Parathyroid adenoma (tissue), 2 donors: ENCODE results near the gene COA8.
A peak's percentile ranks its signal among the peaks of the same experiment; 100 is the strongest.

Source experiments
- H2AFZ ChIP-seq: fragments of 300-600 bp; sonication (generic); one replicate; pipeline ENCODE4 v1.7.0; 2017; ENCODE audit warnings: antibody characterized with exemption, mild to moderate bottlenecking
- H3K27ac ChIP-seq: fragments of 300-600 bp; sonication (generic); one replicate; pipeline ENCODE4 v1.7.0; 2017
- H3K27me3 ChIP-seq: fragments of 300-600 bp; sonication (generic); one replicate; pipeline ENCODE4 v1.7.0; 2017; ENCODE audit warnings: low read length; ENCODE audit not compliant: control insufficient read depth, insufficient read depth
- H3K36me3 ChIP-seq: fragments of 300-600 bp; sonication (generic); one replicate; pipeline ENCODE4 v1.7.0; 2017; ENCODE audit warnings: low read length; ENCODE audit not compliant: control insufficient read depth, insufficient read depth
- H3K4me1 ChIP-seq: fragments of 300-600 bp; sonication (generic); one replicate; pipeline ENCODE4 v1.7.0; 2017; ENCODE audit warnings: control low read depth
- H3K4me2 ChIP-seq: fragments of 300-600 bp; sonication (generic); one replicate; pipeline ENCODE4 v1.7.0; 2017; ENCODE audit warnings: low read length
- H3K4me3 ChIP-seq: fragments of 300-600 bp; sonication (generic); one replicate; pipeline ENCODE4 v1.7.0; 2017; ENCODE audit warnings: low read depth, low read length
- H3K79me2 ChIP-seq: fragments of 300-600 bp; sonication (generic); one replicate; pipeline ENCODE4 v1.7.0; 2017; ENCODE audit warnings: control low read depth
- H3K9ac ChIP-seq: fragments of 300-600 bp; sonication (generic); one replicate; pipeline ENCODE4 v1.7.0; 2017; ENCODE audit warnings: mild to moderate bottlenecking
- H3K9me3 ChIP-seq: fragments of 300-600 bp; sonication (generic); one replicate; pipeline ENCODE4 v1.7.0; 2017; ENCODE audit warnings: low read length; ENCODE audit not compliant: control insufficient read depth
- CTCF ChIP-seq: fragments of 300-600 bp; sonication (generic); IDR thresholded peaks from one replicate; pipeline ENCODE4 v1.7.0; 2017; ENCODE audit warnings: antibody characterized with exemption, mild to moderate bottlenecking
- donor health status: primary hyperparathyroidism.

Gene COA8

DNA sequence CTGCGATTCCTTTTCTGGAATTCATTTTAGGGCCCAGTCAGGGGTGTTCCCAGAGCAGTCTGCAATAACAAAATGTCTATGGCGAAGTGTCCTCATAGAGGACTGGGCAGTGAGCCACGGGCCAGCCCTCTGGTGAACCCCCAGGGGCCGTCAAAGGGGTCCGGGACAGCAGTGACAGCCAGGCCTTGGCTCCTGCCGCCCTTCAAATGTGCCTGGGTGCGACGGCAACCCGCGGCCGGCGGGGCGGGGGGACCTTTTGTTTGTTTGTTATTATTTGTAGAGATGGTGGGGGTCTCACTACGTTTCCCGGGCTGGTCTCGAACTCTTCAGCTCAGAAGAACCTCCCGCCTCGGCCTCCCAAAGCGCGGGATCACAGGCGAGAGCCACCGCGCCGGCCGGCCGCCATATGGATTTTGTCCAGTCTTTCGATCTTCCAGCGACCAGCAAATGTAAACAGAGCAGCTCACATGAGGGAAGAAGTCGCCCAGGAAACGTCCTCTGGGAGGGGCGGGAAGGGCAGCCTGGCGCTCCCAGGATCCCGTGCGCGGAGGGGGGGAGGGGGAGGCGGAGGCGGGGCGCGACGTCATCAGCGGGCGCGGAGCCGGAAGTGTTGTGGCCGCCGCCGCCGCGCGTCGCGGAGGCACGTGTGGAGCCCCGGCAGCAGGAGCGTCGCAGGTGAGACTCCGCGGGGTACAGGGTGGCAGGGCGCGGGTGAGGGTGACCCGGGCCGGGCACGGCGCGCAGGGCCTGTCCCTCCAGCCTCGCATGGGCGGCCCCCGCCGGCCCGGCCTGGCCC lies 34.0 kb upstream of the COA8 start, which contains the start of gene TRMT61A:
TSS of gene TRMT61A (plus strand) at position 610 of the 796 bp plus-strand sequence. CDS start 783 bp downstream, outside the sequence.
- Histone ChIP-seq H3K4me1 (peaks cover 8% of the 10 kb centered on the region), H3K79me2 (peaks cover 10% of the 10 kb centered on the region), H2AFZ (peak within 1 kb of the TSS; percentile 89), H3K9ac (peak within 1 kb of the TSS; percentile 84), H3K4me2 (peak within 1 kb of the TSS; percentile 95), H3K27ac (peak within 1 kb of the TSS; percentile 99), H3K27me3 (no peaks in the 10 kb centered on the region), H3K4me3 (peak within 1 kb of the TSS; percentile 97), H3K36me3 (no peaks in the 10 kb centered on the region), H3K9me3 (no peaks in the 10 kb centered on the region)
- TF ChIP-seq CTCF, result no peak

DNA sequence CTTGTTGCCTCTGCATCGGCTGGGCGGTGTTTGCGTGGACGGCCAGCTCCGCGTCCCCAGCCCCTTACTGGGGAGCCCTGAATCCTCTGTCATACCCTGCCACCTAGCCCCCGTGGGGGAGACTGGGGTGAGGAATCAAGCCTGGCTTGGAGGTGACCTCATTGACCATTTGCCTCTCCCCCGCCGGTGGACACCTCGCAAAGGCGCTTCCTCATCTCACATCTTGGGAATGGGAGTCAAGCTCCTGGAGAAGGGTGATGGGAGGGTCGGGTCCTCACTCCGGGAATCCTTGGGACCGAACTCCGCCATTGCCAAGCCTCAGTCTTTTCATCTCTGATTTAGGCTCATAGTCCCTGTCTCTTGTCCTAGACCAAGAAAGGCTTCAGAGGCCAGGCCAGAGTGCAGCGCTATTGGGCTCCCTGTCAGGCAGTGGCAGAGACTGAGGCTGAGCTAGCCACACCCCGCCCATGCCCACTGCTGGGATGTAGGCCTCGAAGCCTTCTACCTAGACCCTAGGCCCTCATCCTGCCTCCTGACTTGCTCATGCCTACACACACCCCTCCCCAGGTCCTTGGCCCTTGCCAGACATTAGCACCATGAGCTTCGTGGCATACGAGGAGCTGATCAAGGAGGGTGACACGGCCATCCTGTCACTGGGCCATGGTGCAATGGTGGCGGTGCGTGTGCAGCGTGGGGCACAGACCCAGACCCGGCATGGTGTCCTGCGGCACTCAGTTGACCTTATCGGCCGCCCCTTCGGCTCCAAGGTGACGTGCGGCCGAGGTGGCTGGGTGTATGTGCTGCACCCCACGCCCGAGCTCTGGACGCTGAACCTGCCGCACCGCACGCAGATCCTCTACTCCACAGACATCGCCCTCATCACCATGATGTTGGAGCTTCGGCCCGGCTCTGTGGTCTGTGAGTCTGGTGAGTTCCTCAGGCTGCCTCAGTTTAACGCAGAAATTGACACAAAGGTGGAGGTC lies 33.1 kb upstream of the COA8 start:
- peak overlapping the region; percentile 68 for H3K4me3 ChIP-seq
- H3K4me2 ChIP-seq, result peak overlapping the region; percentile 73
- peak overlapping the region; percentile 28 for H3K9ac ChIP-seq
- H3K27ac ChIP-seq, result peak overlapping the region; percentile 60
- peaks cover 10% of the 10 kb centered on the region for H3K79me2 ChIP-seq
- H3K9me3 ChIP-seq, result no peaks in the 10 kb centered on the region
- no peaks in the 10 kb centered on the region for H3K27me3 ChIP-seq
- no peak for TF ChIP-seq CTCF
- H3K4me1 ChIP-seq, result peaks cover 8% of the 10 kb centered on the region
- H2AFZ ChIP-seq, result peak overlapping the region; percentile 84
- H3K36me3 ChIP-seq, result no peaks in the 10 kb centered on the region

GRCh38 chr14:103530390-103530789 lies 32.4 kb upstream of the COA8 start:
- Histone ChIP-seq H3K4me3 (no peak overlapping the region), H3K36me3 (no peaks in the 10 kb centered on the region), H3K9me3 (no peaks in the 10 kb centered on the region), H3K4me1 (peaks cover 8% of the 10 kb centered on the region), H3K27ac (no peak overlapping the region), H3K79me2 (peaks cover 10% of the 10 kb centered on the region), H3K27me3 (no peaks in the 10 kb centered on the region), H3K4me2 (no peak overlapping the region), H3K9ac (no peak overlapping the region), H2AFZ (no peak overlapping the region)
- TF ChIP-seq CTCF, result no peak

DNA sequence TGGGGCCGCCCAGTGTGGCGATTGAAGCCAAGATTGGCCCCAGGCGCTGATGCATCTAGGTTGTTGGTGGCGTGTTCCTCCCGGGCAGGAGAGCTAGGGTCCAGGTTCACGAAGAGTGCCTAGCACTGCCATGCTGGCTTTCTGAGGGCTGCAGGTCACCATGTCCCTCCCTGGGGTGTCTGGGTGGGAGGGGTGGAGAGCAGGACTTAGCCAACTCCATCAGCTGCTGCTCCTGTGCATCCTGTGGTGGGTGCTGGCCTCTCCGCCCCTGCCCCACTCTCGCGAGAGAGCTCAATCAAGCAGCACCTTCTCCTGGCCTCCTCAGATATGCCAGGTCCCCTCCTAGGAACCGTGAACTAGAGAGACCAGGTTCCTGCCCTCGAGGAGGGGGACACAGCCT lies 31.9 kb upstream of the COA8 start:
- no peak overlapping the region for H2AFZ ChIP-seq
- H3K36me3 ChIP-seq, result no peaks in the 10 kb centered on the region
- no peak for TF ChIP-seq CTCF
- no peaks in the 10 kb centered on the region for H3K27me3 ChIP-seq
- peaks cover 10% of the 10 kb centered on the region for H3K79me2 ChIP-seq
- no peak overlapping the region for H3K9ac ChIP-seq
- H3K4me2 ChIP-seq, result no peak overlapping the region
- no peak overlapping the region for H3K27ac ChIP-seq
- H3K4me1 ChIP-seq, result peaks cover 8% of the 10 kb centered on the region
- H3K9me3 ChIP-seq, result no peaks in the 10 kb centered on the region
- no peak overlapping the region for H3K4me3 ChIP-seq
